ENCODE data around the gene INSC.
"Not testable (repeated sequence)": the region's sequence is repeated elsewhere in the genome, so short reads cannot be mapped to it uniquely, and the experiment has no call there.

The INSC gene

DNA sequence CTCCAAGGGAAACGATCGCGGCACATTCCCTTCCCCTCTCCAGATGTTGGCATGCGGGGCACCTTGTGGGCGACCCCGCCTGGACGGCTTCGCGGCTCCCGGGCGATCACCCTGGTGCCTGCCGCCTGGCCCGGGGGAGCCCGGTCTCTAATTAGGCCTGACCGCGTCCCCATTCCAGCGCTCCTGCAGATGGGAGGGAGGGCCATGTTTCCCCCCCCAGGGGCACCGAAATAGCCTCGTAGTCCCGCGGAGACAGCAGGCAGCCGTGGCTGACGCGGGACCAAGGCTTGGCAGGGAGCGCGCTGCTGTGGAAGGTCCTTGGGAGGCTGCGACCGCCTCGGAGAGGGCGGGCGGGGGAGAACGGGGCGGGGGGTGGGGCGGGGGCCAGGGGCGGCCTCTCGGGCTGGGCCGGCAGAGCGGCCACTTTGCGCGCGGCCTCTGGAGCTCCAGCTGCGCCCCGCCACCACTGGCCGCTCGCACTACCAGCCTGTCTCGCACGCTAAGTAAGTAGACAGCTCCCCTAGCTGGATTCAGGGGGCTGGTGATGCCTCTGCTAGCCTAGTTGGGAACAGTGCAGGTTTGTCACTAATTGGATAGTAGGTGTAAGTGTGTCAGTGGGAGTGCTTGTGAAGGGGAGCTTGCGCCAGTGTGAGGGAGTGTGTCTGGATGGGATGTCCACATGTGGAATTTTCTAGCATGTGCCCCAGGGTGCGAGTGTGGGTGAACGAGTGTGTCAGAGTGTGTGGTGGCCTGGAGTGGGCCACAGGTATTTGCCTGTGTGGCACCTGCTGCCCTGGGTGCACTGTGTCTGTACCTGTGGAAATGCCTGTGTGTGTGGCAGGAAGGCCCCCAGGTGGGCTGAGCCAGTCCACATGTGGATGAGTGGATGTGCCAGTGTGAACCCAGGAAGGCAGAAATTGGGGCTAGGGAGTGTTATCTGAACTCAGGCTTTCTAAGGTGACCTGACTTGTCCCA is at the start of gene INSC:
Gene INSC (plus strand): TSS at position 423 of the 975 bp plus-strand sequence. CDS start 34,252 bp downstream, outside the sequence.
- no peak for DNase-seq (ENCODE audit: low spot score)

DNA sequence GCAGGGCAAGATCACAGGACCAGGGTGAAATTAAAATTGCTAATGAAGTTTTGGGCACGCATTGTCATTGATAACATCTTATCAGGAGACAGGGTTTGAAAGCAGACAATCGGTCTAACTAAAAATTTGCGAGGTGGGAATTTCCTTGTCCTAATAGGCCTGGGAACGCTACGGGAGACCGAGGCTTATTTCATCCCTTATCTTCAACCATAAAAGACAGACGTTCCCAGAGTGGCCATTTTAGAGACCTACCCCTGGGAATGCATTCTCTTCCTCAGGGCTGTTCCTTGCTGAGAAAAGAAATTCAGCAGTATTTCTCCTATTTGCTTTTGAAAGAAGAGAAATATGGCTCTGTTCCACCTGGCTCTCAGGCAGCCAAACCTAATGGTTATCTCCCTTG is 45.0 kb upstream of the INSC start:
- not testable (repeated sequence) for DNase-seq (ENCODE audit: low spot score)

DNA sequence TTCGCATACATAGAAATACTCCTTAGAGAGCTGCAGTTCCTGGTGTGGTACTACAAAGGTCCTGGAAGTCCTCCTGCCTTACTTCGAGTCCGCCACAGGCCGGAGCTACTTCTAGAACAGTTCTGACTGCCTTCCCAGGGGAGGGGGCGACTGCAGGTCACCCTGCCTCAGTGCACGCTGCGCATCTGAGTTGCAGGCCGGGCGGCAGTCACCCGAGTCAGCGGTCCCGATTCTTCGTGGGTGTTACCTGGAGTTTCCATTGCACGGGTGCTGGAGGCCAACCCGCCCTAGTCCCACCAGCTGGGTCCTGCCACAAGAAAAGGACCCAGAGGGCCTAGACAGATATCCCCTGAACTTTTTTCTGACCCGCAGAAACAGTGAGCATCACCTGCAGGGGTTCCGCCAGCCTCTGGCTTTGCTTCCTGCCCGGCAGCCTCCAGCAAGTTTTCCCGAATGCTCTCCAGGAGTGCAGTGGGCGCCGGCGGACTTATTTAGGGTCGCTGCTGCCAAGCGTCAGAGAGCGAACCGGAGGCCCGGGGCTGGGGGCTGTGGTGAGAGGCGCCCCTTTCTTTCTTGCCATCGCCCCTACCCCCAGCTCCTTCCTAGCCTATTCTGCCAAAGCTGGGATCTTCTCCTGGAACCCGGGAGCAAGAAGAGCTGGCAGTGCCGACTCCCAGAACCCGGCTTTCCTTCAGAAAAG is 43.0 kb upstream of the INSC start:
- DNase-seq (ENCODE audit: low spot score) = no peak

DNA sequence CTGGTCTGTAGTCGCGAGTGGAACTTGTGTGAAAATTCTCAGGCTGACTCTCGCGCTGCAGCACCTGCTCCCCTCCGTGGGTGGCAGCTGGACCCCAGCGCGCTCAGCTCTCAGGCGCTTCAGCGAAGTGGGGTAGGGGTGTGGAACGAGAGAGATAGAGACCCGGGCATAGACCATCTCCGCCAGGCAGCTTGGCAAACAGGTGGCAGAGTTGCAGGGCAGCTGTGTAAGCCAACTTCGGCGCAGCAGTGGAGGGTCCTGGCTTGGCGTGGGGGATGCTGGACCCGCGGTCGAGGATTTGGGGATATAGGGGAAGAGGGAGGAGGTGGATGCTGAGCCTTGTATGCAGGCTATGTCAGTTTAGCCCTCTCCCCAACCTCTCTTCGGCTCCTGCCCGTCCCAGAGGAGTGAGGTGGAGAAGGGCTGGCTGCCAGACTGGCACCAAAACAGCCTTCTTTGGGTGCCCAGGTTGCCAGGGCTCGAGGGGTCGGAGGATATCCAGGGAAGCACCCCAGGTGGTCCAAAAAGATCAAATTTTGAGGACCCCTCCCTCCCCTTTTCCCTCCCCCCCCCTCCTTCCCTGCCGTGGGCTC is 42.1 kb upstream of the INSC start:
- no peak for DNase-seq (ENCODE audit: low spot score)

DNA sequence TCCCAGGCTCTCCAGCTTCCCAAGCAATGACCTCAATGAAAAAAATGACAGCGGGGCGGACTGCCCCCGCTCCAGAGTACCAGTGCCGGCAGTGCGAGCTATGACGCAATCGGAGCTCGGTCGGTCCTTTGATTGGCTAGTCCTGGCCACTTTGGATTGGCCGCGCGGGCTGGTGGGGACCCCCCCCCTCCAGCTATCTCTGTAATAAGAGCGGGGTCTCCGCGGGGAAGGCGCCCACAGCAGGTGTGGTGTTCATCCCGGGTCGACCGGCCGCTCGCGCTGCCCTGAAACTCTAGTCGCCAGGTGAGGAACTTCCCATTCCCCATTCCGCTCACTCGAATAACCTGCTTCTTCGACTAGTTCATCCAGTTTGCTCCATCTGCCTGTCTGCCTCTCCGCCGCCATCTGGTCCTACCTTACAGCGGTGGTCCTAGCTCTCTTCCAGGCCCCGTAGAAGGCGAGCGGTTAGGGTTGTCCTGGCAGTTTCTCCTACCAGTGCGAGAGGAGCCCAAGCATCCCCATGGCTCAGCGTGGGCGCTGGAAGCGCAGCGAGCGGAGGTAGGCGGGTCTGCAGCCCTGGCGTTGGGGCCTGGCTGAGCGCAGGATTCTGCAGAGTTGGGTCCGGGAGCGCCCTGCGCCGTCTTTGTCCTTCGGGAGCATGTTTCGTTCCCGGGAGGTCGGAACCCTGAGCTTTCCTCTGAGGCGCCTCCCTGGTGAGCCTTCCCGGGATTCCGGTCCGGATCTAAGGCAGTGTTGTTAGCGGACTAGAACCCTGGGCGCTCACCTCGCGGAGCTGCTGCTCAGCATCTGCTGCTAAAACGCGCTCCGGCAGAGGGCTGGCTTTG is 41.1 kb upstream of the INSC start, which contains the start of gene CALCB:
Gene CALCB (plus strand): TSS at position 233 of the 845 bp plus-strand sequence. CDS start 1,126 bp downstream, outside the sequence.
- DNase-seq (ENCODE audit: low spot score) = no peak

GRCh38 chr11:15074206-15075161 is 40.2 kb upstream of the INSC start:
- DNase-seq (ENCODE audit: low spot score) = no peak

DNA sequence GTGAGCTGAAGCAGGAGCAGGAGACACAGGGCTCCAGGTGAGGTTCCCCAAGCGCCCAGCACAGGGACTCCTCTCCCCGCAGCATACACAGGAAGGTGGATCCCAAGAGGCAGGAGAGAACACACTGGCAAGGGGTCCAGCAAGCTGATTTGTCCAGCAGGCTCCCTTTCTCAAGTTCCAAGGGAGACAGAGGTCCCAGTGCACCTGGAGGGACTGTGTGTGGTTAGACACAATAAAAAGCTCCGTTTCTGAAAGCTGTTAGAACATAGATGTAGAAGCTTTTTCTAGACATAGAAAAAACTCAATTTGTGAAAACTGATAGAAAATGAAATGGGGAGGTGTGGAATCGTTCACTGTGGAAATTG is 39.6 kb upstream of the INSC start:
- no peak for DNase-seq (ENCODE audit: low spot score)

- no peak for DNase-seq (ENCODE audit: low spot score)
Observed at GRCh38 chr11:15091175-15091574, 23.5 kb upstream of the INSC start.

GRCh38 chr11:15091625-15092024 is 23.1 kb upstream of the INSC start:
- DNase-seq (ENCODE audit: low spot score) = no peak

- no peak for DNase-seq (ENCODE audit: low spot score)
Observed at GRCh38 chr11:15093432-15093831, 21.3 kb upstream of the INSC start.

- DNase-seq (ENCODE audit: low spot score) = no peak
Observed at GRCh38 chr11:15095736-15096228, 18.9 kb upstream of the INSC start.

- no peak for DNase-seq (ENCODE audit: low spot score)
Observed at GRCh38 chr11:15097411-15097810, 17.3 kb upstream of the INSC start.

DNA sequence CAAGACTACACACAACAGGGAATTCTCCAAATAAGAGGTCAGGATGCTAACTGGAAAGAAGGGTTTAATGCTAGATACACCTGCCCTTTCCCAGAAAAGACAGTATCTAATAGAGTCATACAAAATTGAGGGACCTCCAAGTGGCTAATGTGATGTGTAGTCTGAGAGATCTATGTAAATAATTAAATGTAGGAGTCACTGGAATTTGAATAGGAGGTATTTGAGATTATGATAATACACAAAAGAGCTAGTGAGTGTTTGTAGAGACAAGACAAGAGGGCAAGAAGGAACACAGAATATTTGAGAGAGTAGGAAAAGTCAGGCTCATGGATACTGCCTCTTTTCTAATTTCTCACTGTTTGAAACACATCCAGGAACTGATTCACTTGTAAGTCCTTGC is 15.5 kb upstream of the INSC start:
- no peak for DNase-seq (ENCODE audit: low spot score)

DNA sequence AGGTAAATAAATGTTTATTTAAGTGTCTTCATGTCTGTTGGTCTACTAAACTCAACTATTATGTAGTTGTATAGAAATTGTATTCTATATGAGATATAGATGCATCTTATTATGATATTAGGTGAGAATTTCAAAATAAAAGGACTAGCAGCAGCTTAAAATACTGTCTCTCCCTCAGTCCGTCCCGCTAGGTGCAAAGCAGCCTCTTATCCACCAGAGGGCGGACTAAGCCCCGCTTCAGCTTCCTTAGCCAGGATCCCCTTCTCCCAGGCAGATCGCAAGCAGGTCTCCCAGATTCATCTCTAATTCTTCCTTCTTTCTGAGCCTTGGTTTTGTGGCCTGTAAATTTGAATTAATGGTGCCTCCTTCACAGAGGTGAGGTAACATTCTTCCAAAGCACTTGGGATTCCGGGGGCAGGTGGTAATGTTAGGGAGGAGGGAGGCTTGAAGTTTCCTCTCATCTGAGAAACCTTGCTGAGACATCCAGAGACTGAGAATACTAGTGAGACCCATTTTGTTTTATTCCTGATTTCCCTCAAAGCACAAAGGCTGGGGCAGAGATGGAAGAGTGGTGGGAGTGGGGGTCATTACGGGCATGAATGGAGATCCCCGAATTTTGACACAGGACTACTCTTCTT is 13.5 kb upstream of the INSC start:
- DNase-seq (ENCODE audit: low spot score) = peak; percentile 12

- no peak for DNase-seq (ENCODE audit: low spot score)
Observed at GRCh38 chr11:15104166-15104565, 10.6 kb upstream of the INSC start.

DNA sequence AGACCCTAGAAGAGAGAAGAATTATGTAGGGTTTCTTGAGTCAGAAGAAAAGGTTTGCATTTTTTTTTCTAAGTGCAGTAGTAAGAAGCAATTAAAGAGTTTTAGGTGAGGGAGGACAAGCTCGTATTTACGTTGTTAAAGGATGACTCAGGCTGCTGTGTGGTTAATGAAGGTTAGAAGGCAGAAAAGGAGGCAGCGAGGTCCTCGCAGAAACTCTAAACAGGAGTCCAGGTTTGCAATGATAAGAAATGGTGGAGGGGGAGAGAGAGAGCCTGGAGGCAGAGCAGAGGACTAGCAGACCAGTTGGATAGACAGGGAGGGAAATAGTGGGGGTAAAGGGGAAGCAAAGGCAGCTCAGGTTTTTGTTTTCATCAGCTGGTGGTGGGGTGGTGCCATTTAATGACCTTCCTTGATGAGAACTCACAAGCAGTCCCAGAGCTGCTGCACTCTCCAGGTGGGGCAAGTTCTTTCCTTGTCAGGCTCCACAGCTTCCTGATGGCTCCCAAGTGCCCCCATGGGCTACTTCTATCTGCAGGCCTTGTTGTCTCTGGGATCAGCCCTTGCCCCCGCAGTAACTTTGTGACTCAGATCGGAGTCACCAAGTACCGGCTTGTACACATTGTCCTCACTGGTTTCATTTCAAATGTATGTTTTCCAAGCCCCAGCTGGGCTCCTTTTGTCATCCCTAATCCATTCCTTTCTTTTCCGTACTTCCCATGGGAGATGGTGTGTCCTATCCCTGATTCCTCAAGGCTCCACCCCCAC is 8.3 kb upstream of the INSC start:
- no peak for DNase-seq (ENCODE audit: low spot score)

DNA sequence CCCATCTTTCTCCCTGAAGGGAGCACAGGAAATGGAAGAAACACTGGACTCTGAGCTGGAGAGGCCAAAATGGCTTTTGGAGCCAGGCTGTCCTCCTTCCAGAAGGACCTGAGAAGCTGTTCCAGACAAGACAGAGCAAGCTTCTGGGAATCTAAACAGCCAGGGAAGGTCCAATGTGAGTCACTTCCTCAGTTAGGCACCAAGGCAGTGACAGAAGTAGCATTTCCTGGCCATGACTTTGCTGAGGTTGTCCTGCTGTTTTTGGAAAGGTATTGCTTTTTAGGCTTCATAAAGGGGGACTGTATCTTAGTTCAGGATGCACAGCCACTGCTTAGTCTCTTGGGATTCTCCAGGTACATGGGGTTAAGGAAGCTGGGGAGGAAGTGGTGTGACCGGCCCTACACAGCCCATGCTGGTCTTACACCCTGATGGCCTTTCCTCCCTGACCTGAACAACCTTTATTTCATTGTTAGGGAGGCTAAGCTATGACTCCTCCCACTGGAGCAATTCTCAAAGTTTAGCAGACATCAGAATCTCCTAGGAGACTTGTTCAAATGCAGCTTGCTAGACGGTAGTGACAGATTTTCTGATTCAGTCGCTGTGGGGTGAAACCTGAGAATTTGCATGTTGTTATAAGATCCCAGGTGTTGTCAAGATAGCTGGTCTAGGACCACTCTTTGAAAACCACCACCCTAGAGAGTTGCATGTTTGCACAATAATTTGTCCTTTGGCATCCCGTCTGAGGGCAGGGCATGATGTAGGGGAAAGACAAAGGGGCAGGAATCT is 6.8 kb upstream of the INSC start:
- DNase-seq (ENCODE audit: low spot score) = no peak

DNA sequence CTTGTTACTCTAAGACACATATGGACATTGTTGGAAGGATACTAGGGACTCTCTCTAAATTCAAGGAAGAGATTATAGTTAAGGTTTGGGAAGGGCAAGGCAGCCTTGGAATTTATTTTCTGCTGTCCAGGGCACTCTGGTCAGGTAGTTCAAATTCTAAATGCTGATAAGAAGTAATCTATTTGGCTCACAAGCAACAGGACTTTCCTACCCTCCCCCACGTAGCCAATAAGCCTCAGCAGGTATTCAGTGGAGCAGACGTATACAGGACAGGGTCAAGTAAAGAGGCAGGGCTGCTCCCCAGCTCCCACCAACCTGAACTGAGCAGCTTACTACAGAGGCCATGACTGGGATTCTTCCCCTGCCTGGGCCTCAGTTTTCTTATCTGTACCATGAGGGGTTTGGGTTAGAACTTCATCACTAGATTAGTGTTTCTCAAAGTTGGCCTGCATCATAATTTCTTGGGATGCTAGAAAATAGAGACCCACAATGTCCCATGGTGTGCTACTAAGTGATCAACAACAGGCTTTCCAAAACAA is 6.1 kb upstream of the INSC start:
- DNase-seq (ENCODE audit: low spot score) = no peak

All from hematopoietic multipotent progenitor cell treated with erythropoietin and hydrocortisone succinate and interleukin-3 and kit ligand, for 17 days (in vitro differentiated cells).